H9 (cell line): Measurements from ENCODE around the gene NBEA. TPM values are rescaled to one million over a fixed set of nuclear protein-coding genes. Genes with fewer than 3 reads are reported as not detected.

Source experiments
- DNase-seq: peaks from one replicate; pipeline ENCODE4 v3.0.0-alpha.2; 2017
- H2AFZ ChIP-seq: one replicate; pipeline ENCODE4 v1.6.1; 2013; ENCODE audit warnings: mild to moderate bottlenecking, low read length, control low read depth, moderate library complexity
- H2AK5ac ChIP-seq: 2 replicates; pipeline ENCODE4 v1.6.1; 2013; ENCODE audit warnings: low read length, control low read depth, mixed read lengths; ENCODE audit not compliant: insufficient read length
- H2BK120ac ChIP-seq: one replicate; pipeline ENCODE4 v1.6.1; 2013; ENCODE audit warnings: low read depth, mild to moderate bottlenecking, low read length, control low read depth, inconsistent platforms; ENCODE audit not compliant: poor library complexity, severe bottlenecking
- H2BK12ac ChIP-seq: 2 replicates; pipeline ENCODE4 v1.6.1; 2013; ENCODE audit warnings: low read length, control low read depth, mixed read lengths, low read depth; ENCODE audit not compliant: insufficient read length
- H2BK15ac ChIP-seq: 2 replicates; pipeline ENCODE4 v1.6.1; 2013; ENCODE audit warnings: low read depth, low read length, control low read depth
- H2BK20ac ChIP-seq: one replicate; pipeline ENCODE4 v1.6.1; 2013; ENCODE audit warnings: low read depth, mild to moderate bottlenecking, low read length, control low read depth, inconsistent platforms; ENCODE audit not compliant: poor library complexity, severe bottlenecking
- H2BK5ac ChIP-seq: 2 replicates; pipeline ENCODE4 v1.6.1; 2013; ENCODE audit warnings: low read length, control low read depth, mixed read lengths; ENCODE audit not compliant: insufficient read length
- H3K14ac ChIP-seq: 2 replicates; pipeline ENCODE4 v1.6.1; 2013; ENCODE audit warnings: low read length, control low read depth; ENCODE audit not compliant: insufficient read depth
- H3K18ac ChIP-seq: 2 replicates; pipeline ENCODE4 v1.6.1; 2013; ENCODE audit warnings: low read depth, mild to moderate bottlenecking, mixed read lengths, low read length, control low read depth; ENCODE audit not compliant: insufficient read length
- H3K23ac ChIP-seq: 2 replicates; pipeline ENCODE4 v1.6.1; 2013; ENCODE audit warnings: low read length, control low read depth, mixed read lengths, low read depth; ENCODE audit not compliant: insufficient read length
- H3K23me2 ChIP-seq: 2 replicates; pipeline ENCODE4 v1.6.1; 2013; ENCODE audit warnings: low read depth, mild to moderate bottlenecking, mixed read lengths, low read length, control low read depth; ENCODE audit not compliant: insufficient read length, poor library complexity, severe bottlenecking
- H3K27ac ChIP-seq: 2 replicates; pipeline ENCODE4 v1.5.1; 2013; ENCODE audit warnings: low read length, control low read depth, mixed read lengths, low read depth; ENCODE audit not compliant: insufficient read length
- H3K27me3 ChIP-seq: 2 replicates; pipeline ENCODE4 v1.6.1; 2013; ENCODE audit warnings: low read length, control low read depth, inconsistent platforms; ENCODE audit not compliant: insufficient read depth
- H3K4ac ChIP-seq: 2 replicates; pipeline ENCODE4 v1.6.1; 2013; ENCODE audit warnings: low read depth, mild to moderate bottlenecking, control low read depth, inconsistent platforms, low read length, moderate library complexity
- H3K4me1 ChIP-seq: 2 replicates; pipeline ENCODE4 v1.6.1; 2013; ENCODE audit warnings: low read length, control low read depth, inconsistent platforms; ENCODE audit not compliant: insufficient read depth
- H3K4me2 ChIP-seq: 2 replicates; pipeline ENCODE4 v1.6.1; 2013; ENCODE audit warnings: low read length, control low read depth, mixed read lengths; ENCODE audit not compliant: insufficient read length, insufficient read depth
- H3K56ac ChIP-seq: 2 replicates; pipeline ENCODE4 v1.6.1; 2013; ENCODE audit warnings: low read depth, mild to moderate bottlenecking, mixed read lengths, low read length, control low read depth; ENCODE audit not compliant: insufficient read length
- H3K79me1 ChIP-seq: 2 replicates; pipeline ENCODE4 v1.6.1; 2013; ENCODE audit warnings: low read depth, mild to moderate bottlenecking, moderate library complexity, low read length, control low read depth, inconsistent platforms; ENCODE audit not compliant: insufficient read depth, poor library complexity, severe bottlenecking
- H3K79me2 ChIP-seq: 2 replicates; pipeline ENCODE4 v1.6.1; 2013; ENCODE audit warnings: low read length, control low read depth, inconsistent platforms; ENCODE audit not compliant: insufficient read depth
- H3K9ac ChIP-seq: 2 replicates; pipeline ENCODE4 v1.6.1; 2013; ENCODE audit warnings: low read length, control low read depth, mixed read lengths; ENCODE audit not compliant: insufficient read length; ENCODE audit errors: extremely low read depth
- H3K9me3 ChIP-seq: one replicate; pipeline ENCODE4 v1.6.1; 2013; ENCODE audit warnings: low read depth, low read length, inconsistent platforms; ENCODE audit not compliant: control insufficient read depth
- H3T11ph ChIP-seq: one replicate; pipeline ENCODE4 v1.6.1; 2013; ENCODE audit warnings: mild to moderate bottlenecking, low read length, control low read depth, inconsistent platforms
- H4K20me1 ChIP-seq: one replicate; pipeline ENCODE4 v1.6.1; 2013; ENCODE audit not compliant: control insufficient read depth, insufficient read length, insufficient read depth
- H4K5ac ChIP-seq: 2 replicates; pipeline ENCODE4 v1.6.1; 2013; ENCODE audit warnings: low read depth, mild to moderate bottlenecking, mixed read lengths, low read length, control low read depth; ENCODE audit not compliant: insufficient read length
- H4K8ac ChIP-seq: replicated peaks from 2 replicates; pipeline ENCODE4 v1.6.1; 2013; ENCODE audit warnings: low read length, control low read depth, mixed read lengths, low read depth; ENCODE audit not compliant: insufficient read length
- H4K91ac ChIP-seq: 2 replicates; pipeline ENCODE4 v1.6.1; 2013; ENCODE audit warnings: low read depth, mild to moderate bottlenecking, moderate library complexity, mixed read lengths, low read length, control low read depth; ENCODE audit not compliant: insufficient read length
- H3K27ac Mint-ChIP-seq, 3 experiments: 2 replicates in 2 of 3; 3 replicates in 1 of 3; pipeline ENCODE4 v1.8.0; 2020 to 2021; ENCODE audit warnings: mixed read lengths in 3 of 3, mild to moderate bottlenecking in 1 of 3, moderate library complexity in 1 of 3
- H3K27me3 Mint-ChIP-seq: 2 replicates; pipeline ENCODE4 v1.8.0; 2021; ENCODE audit warnings: low read depth, mild to moderate bottlenecking, moderate library complexity, mixed read lengths
- H3K36me3 Mint-ChIP-seq, 3 experiments: 2 replicates in 2 of 3; 3 replicates in 1 of 3; pipeline ENCODE4 v1.8.0; 2020 to 2021; ENCODE audit warnings: low read depth in 3 of 3, mixed read lengths in 3 of 3; ENCODE audit not compliant: insufficient read depth in 1 of 3
- H3K4me1 Mint-ChIP-seq, 2 experiments: 2 replicates each; pipeline ENCODE4 v1.8.0; 2020; ENCODE audit warnings: mixed read lengths in 2 of 2
- H3K4me3 Mint-ChIP-seq, 2 experiments: 2 replicates in 1 of 2; 3 replicates in 1 of 2; pipeline ENCODE4 v1.8.0; 2020 to 2021; ENCODE audit warnings: mild to moderate bottlenecking in 2 of 2, mixed read lengths in 2 of 2, moderate library complexity in 1 of 2
- H3K9me3 Mint-ChIP-seq, 2 experiments: 2 replicates in 1 of 2; 3 replicates in 1 of 2; pipeline ENCODE4 v1.8.0; 2020; ENCODE audit warnings: mild to moderate bottlenecking in 2 of 2, mixed read lengths in 2 of 2, moderate library complexity in 1 of 2
- WGBS: extraction: QIAGEN DNeasy Blood & Tissue Kit; methylation state at CpG from one replicate; pipeline ENCODE4 v1.1.7; 2013; ENCODE audit warnings: missing lambda C conversion rate, low lambda C conversion rate, mixed read lengths; ENCODE audit not compliant: insufficient read length; ENCODE audit errors: extremely low coverage; 5-methylcytosine and 5-hydroxymethylcytosine counted together
- total RNA-seq: library from RNA; stranded (reverse); gene quantifications from 2 replicates; pipeline ENCODE4 v1.2.1, GENCODE V29; 2021
- TF ChIP-seq, protein P1 (sequence below): fragments of 200-600 bp; sonication (generic); conservative IDR thresholded peaks from 3 replicates; pipeline ENCODE4 v1.8.0; 2021; ENCODE audit warnings: antibody characterized with exemption, mild to moderate bottlenecking

Gene NBEA
- total RNA-seq, 1 experiment from 2014 or later: 17.3 TPM

- Histone ChIP-seq H3K9ac (no peak overlapping the region), H2AFZ (no peak overlapping the region), H2BK12ac (no peak overlapping the region), H2AK5ac (no peak overlapping the region), H3K79me1 (no peaks in the 10 kb centered on the region), H2BK5ac (no peak overlapping the region), H3K27me3 (no peaks in the 10 kb centered on the region), H2BK120ac (no peak overlapping the region), H3T11ph (no peak overlapping the region), H3K56ac (no peak overlapping the region), H2BK15ac (no peak overlapping the region), H4K8ac (no peak overlapping the region), H3K23me2 (no peaks in the 10 kb centered on the region), H3K79me2 (no peaks in the 10 kb centered on the region), H3K4me2 (no peak overlapping the region), H3K23ac (no peak overlapping the region), H4K20me1 (no peaks in the 10 kb centered on the region), H3K27ac (no peak overlapping the region), H4K5ac (no peak overlapping the region), H3K4me1 (no peaks in the 10 kb centered on the region), H3K18ac (no peak overlapping the region), H4K91ac (no peak overlapping the region), H3K4ac (no peak overlapping the region), H2BK20ac (no peak overlapping the region), H3K14ac (no peak overlapping the region), H3K9me3 (no peaks in the 10 kb centered on the region)
- TF ChIP-seq, protein P1, sequence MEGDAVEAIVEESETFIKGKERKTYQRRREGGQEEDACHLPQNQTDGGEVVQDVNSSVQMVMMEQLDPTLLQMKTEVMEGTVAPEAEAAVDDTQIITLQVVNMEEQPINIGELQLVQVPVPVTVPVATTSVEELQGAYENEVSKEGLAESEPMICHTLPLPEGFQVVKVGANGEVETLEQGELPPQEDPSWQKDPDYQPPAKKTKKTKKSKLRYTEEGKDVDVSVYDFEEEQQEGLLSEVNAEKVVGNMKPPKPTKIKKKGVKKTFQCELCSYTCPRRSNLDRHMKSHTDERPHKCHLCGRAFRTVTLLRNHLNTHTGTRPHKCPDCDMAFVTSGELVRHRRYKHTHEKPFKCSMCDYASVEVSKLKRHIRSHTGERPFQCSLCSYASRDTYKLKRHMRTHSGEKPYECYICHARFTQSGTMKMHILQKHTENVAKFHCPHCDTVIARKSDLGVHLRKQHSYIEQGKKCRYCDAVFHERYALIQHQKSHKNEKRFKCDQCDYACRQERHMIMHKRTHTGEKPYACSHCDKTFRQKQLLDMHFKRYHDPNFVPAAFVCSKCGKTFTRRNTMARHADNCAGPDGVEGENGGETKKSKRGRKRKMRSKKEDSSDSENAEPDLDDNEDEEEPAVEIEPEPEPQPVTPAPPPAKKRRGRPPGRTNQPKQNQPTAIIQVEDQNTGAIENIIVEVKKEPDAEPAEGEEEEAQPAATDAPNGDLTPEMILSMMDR: no peak
- no peaks in the 10 kb centered on the region for H3K9me3 Mint-ChIP-seq
- WGBS: no CpG with 5 or more reads among the region's 2 CpGs
- peaks cover 8 to 18% (median 15%) of the 10 kb centered on the region in 3 experiments; a peak in 5 of 7 replicates for H3K36me3 Mint-ChIP-seq
- H3K27ac Mint-ChIP-seq: peak overlapping the region in 2 of 3 experiments; percentile 66 to 69; a peak in 3 of 7 replicates
- H3K4me3 Mint-ChIP-seq: no peak overlapping the region
- no peaks in the 10 kb centered on the region for H3K27me3 Mint-ChIP-seq
- no peak for DNase-seq
- peaks cover 9 to 14% of the 10 kb centered on the region in 2 experiments for H3K4me1 Mint-ChIP-seq
These were observed 220.3 kb downstream of the NBEA start for GRCh38 chr13:35162420-35162819.
